ENCODE measurements around the gene NELFCD.

NELFCD gene

DNA sequence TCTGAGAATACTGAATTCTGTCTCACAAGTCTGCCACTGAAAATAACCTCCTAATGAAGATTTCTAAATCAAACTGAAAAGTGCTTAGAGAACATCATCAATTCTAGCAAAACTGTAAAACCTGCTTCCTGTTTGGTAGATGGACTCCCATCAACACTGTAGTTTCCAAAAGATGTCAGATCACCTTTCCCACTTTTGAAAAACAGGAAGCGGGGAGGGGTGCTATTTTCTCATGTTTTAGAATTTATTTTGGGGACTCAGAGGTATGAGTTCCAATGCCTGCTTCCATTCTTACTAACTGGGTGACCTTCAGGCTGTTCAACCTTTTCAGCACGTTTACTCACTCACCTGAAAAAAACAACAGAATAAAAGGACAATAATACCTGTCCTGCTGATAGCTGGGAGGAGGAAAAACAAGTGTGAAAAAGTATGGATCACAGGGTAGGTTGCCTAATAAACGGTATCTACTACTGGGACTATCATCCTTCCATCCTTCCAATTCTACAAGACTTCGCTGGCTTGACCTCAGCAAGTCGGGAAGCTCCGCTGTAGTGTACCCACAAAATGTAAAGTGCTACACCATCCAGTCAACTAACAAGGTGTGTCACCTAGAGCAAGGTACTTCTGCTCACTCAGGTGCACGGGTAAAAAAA, 50.0 kb downstream of the NELFCD start:
- Histone ChIP-seq H3K4me1 (ENCODE audit: low read length) (peaks cover 41% of the 10 kb centered on the region), H4K20me1 (ENCODE audit: insufficient read depth, low read length) (peaks cover 37% of the 10 kb centered on the region), H3K9ac (ENCODE audit: low read length) (peak overlapping the region; percentile 86), H3K4me3 (ENCODE audit: low read length) (peak overlapping the region; percentile 80), H3K4me2 (ENCODE audit: low read length) (peak overlapping the region; percentile 96), H3K36me3 (replicated peaks; ENCODE audit: low read depth, low read length) (peaks cover 69% of the 10 kb centered on the region), H3K79me2 (ENCODE audit: low read length) (peaks cover 67% of the 10 kb centered on the region), H2AFZ (ENCODE audit: low read depth, low read length) (no peak overlapping the region), H3K9me3 (ENCODE audit: insufficient read depth, low read length) (no peaks in the 10 kb centered on the region), H3K27ac (ENCODE audit: low read length) (peak overlapping the region; percentile 67; the same call in 1 of the 2 replicates), H3K27me3 (ENCODE audit: low read depth, low read length) (no peaks in the 10 kb centered on the region)
- TF ChIP-seq EZH2phosphoT487 (IDR thresholded peaks at IDR 0.05; ENCODE audit: low read depth) = no peak
- no peak for TF ChIP-seq CTCF (IDR thresholded peaks at IDR 0.05; ENCODE audit: low read depth, low read length)

DNA sequence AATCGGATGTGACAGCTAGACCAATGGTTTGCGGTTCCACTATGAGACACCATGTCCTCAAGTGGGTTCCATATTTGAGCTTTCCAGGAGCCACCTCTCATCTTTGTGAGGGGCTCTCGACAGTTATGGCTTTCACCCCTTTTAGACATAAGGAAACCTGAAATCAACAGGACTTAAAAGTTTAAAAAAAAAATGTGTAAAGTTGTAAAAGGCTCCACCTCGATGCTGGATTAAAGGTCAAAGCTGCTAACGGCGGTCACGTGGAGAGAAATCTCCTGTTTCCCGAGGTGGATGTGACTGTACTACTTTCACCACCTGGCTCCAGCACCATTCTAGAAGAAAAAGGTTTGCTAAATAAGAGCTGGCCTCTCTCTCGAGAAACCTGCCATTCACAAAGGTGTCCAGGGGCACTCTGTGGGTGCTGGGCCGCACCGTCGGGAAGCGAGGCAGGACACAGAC, 50.5 kb downstream of the NELFCD start:
- Histone ChIP-seq H3K9ac (ENCODE audit: low read length) (peak overlapping the region; percentile 86), H3K4me2 (ENCODE audit: low read length) (peak overlapping the region; percentile 96), H4K20me1 (ENCODE audit: insufficient read depth, low read length) (peaks cover 32% of the 10 kb centered on the region), H3K27ac (ENCODE audit: low read length) (peak overlapping the region; percentile 67), H3K4me1 (ENCODE audit: low read length) (peaks cover 41% of the 10 kb centered on the region), H2AFZ (ENCODE audit: low read depth, low read length) (no peak overlapping the region), H3K4me3 (ENCODE audit: low read length) (peak overlapping the region; percentile 80), H3K79me2 (ENCODE audit: low read length) (peaks cover 65% of the 10 kb centered on the region), H3K9me3 (ENCODE audit: insufficient read depth, low read length) (no peaks in the 10 kb centered on the region), H3K27me3 (ENCODE audit: low read depth, low read length) (no peaks in the 10 kb centered on the region), H3K36me3 (replicated peaks; ENCODE audit: low read depth, low read length) (peaks cover 69% of the 10 kb centered on the region)
- TF ChIP-seq EZH2phosphoT487 (IDR thresholded peaks at IDR 0.05; ENCODE audit: low read depth) (no peak), CTCF (IDR thresholded peaks at IDR 0.05; ENCODE audit: low read depth, low read length) (no peak)

DNA sequence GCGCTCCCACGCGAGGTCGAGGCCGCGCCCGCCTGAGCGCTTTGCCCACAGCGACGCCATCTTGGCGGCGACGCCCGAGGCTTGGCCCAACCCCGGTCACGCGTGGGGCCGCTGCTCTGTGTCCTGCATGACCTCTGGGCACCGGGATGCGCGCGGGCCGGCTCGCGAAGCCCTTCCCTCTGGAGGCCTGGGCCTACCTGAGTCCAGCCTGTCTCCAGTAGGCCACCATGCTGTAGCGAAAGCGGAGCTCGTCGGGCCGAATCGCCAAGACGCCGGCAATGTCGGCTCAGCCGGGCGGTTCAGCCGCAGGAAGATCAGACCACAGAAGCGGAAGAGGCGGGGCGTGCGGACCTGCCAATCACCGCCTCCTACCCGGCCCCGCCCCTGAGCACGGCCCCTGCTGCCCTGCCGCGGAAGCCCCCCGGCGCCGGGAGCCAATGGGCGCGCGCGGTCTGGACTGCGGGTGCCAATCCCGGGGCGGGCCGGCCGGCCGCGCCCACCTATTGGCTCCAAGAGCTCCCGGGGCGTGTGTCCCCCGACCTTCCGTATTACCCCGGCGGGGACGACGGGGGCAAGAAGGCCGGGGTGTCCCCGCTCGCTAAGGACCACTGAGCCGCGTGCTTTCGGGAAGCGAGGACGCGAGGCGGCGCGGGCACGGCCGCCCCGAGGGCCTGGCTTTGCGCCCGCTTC, 51.1 kb downstream of the NELFCD start, which contains the start of gene ATP5F1E:
Gene ATP5F1E, minus strand, starts transcription at position 313 of the 690 bp plus-strand sequence. Its CDS starts 84 bp downstream, at position 229.
- Histone ChIP-seq H3K79me2 (ENCODE audit: low read length) (peaks cover 63% of the 10 kb centered on the region), H3K4me1 (ENCODE audit: low read length) (peaks cover 41% of the 10 kb centered on the region), H3K9ac (ENCODE audit: low read length) (peak within 1 kb of the TSS; percentile 86), H2AFZ (ENCODE audit: low read depth, low read length) (peak within 1 kb of the TSS; percentile 0; the same call in 1 of the 2 replicates), H3K27ac (ENCODE audit: low read length) (peak within 1 kb of the TSS; percentile 70), H3K9me3 (ENCODE audit: insufficient read depth, low read length) (no peaks in the 10 kb centered on the region), H3K27me3 (ENCODE audit: low read depth, low read length) (no peaks in the 10 kb centered on the region), H3K4me3 (ENCODE audit: low read length) (peak within 1 kb of the TSS; percentile 80), H4K20me1 (ENCODE audit: insufficient read depth, low read length) (peaks cover 26% of the 10 kb centered on the region), H3K4me2 (ENCODE audit: low read length) (peak within 1 kb of the TSS; percentile 96), H3K36me3 (replicated peaks; ENCODE audit: low read depth, low read length) (peaks cover 71% of the 10 kb centered on the region)
- TF ChIP-seq EZH2phosphoT487 (IDR thresholded peaks at IDR 0.05; ENCODE audit: low read depth) (no peak), CTCF (IDR thresholded peaks at IDR 0.05; ENCODE audit: low read depth, low read length) (no peak)

GRCh38 chr20:59032713-59033059, 51.6 kb downstream of the NELFCD start:
- H3K4me3 ChIP-seq (ENCODE audit: low read length) = peak overlapping the region; percentile 80
- peak overlapping the region; percentile 70 for H3K27ac ChIP-seq (ENCODE audit: low read length)
- H3K9ac ChIP-seq (ENCODE audit: low read length) = peak overlapping the region; percentile 73
- TF ChIP-seq EZH2phosphoT487 (IDR thresholded peaks at IDR 0.05; ENCODE audit: low read depth) = no peak
- peak; percentile 29 for TF ChIP-seq CTCF (IDR thresholded peaks at IDR 0.05; ENCODE audit: low read depth, low read length)
- peaks cover 41% of the 10 kb centered on the region for H3K4me1 ChIP-seq (ENCODE audit: low read length)
- peak overlapping the region; percentile 0; the same call in 1 of the 2 replicates for H2AFZ ChIP-seq (ENCODE audit: low read depth, low read length)
- peaks cover 71% of the 10 kb centered on the region for H3K36me3 ChIP-seq (replicated peaks; ENCODE audit: low read depth, low read length)
- H3K4me2 ChIP-seq (ENCODE audit: low read length) = peak overlapping the region; percentile 95
- peaks cover 21% of the 10 kb centered on the region for H4K20me1 ChIP-seq (ENCODE audit: insufficient read depth, low read length)
- H3K79me2 ChIP-seq (ENCODE audit: low read length) = peaks cover 63% of the 10 kb centered on the region
- no peaks in the 10 kb centered on the region for H3K27me3 ChIP-seq (ENCODE audit: low read depth, low read length)
- no peaks in the 10 kb centered on the region for H3K9me3 ChIP-seq (ENCODE audit: insufficient read depth, low read length)

Measured in OCI-LY3 (cell line).